Measurements from ENCODE around the gene GPR119.
A peak's percentile ranks its signal among the peaks of the same experiment; 100 is the strongest.
"Not testable (repeated sequence)": the region's sequence is repeated elsewhere in the genome, so short reads cannot be mapped to it uniquely, and the experiment has no call there.

Gene GPR119

GRCh38 chrX:130401415-130402207 is 16.1 kb upstream of the GPR119 start, which contains the start of gene RBMX2:
Gene RBMX2 (plus strand): TSS chrX:130401987. CDS start chrX:130402033, 46 bp downstream.
- peak within 1 kb of the TSS; percentile 75 for H3K27ac ChIP-seq (ENCODE audit: low read depth, low read length)
- peak within 1 kb of the TSS; percentile 98 for H3K4me3 ChIP-seq (ENCODE audit: low read length)
- H3K4me1 ChIP-seq (ENCODE audit: insufficient read depth, low read length), result peaks cover 4% of the 10 kb centered on the region; the same call in 1 of the 2 replicates
- H3K9me3 ChIP-seq (ENCODE audit: insufficient read depth, low read depth, low read length), result no peaks in the 10 kb centered on the region
- peak within 1 kb of the TSS; percentile 88 for H3K9ac ChIP-seq (ENCODE audit: low read depth, low read length)
- peaks cover 13% of the 10 kb centered on the region; the same call in 1 of the 2 replicates for H3K36me3 ChIP-seq (ENCODE audit: insufficient read depth, low read length)
- WGBS, result under 1% methylated on average over 47 of the region's 47 CpGs
- peaks cover 16% of the 10 kb centered on the region; the same call in 1 of the 2 replicates for H3K27me3 ChIP-seq (ENCODE audit: insufficient read depth, low read length)

GRCh38 chrX:130395341-130395740 is 9.9 kb upstream of the GPR119 start:
- H3K4me1 ChIP-seq (ENCODE audit: insufficient read depth, low read length), result no peaks in the 10 kb centered on the region
- 76% methylated on average over 6 of the region's 7 CpGs for WGBS
- H3K36me3 ChIP-seq (ENCODE audit: insufficient read depth, low read length), result no peaks in the 10 kb centered on the region
- no peak overlapping the region for H3K27ac ChIP-seq (ENCODE audit: low read depth, low read length)
- no peaks in the 10 kb centered on the region for H3K9me3 ChIP-seq (ENCODE audit: insufficient read depth, low read depth, low read length)
- no peak overlapping the region for H3K9ac ChIP-seq (ENCODE audit: low read depth, low read length)
- no peak overlapping the region for H3K4me3 ChIP-seq (ENCODE audit: low read length)
- peaks cover 22% of the 10 kb centered on the region; the same call in 1 of the 2 replicates for H3K27me3 ChIP-seq (ENCODE audit: insufficient read depth, low read length)

- Histone ChIP-seq H3K27me3 (ENCODE audit: insufficient read depth, low read length) (peaks cover 12% of the 10 kb centered on the region; the same call in 1 of the 2 replicates), H3K9ac (ENCODE audit: low read depth, low read length) (no peak overlapping the region), H3K4me3 (ENCODE audit: low read length) (no peak overlapping the region), H3K36me3 (ENCODE audit: insufficient read depth, low read length) (no peaks in the 10 kb centered on the region), H3K4me1 (ENCODE audit: insufficient read depth, low read length) (no peaks in the 10 kb centered on the region), H3K9me3 (ENCODE audit: insufficient read depth, low read depth, low read length) (no peaks in the 10 kb centered on the region), H3K27ac (ENCODE audit: low read depth, low read length) (no peak overlapping the region)
- whole genome bisulfite sequencing, result 36% methylated on average over 3 of the region's 5 CpGs
Observed at GRCh38 chrX:130393451-130394074, 8.1 kb upstream of the GPR119 start.

DNA sequence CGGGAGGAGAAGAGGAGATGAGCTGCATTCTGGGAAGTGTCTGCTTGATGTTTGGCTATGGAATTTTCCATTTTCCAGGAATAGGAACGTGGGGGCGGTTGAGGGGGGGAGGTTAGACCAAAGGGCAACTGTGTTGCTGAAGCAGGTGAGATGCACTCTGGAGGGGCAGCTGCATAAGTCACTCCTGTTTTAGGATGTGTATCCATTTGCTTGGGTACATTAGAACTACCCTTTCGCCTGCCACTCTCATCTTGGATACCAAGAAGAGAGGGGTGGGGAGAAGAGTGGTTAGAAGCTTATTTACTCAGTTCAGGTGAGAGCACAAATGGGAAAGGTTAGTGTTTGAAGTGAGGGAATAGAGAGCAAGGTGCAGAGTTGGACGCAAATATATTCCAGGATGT is 934 bp upstream of the GPR119 start:
- H3K9ac ChIP-seq (ENCODE audit: low read depth, low read length), result no peak overlapping the region
- no peaks in the 10 kb centered on the region for H3K27me3 ChIP-seq (ENCODE audit: insufficient read depth, low read length)
- no peak overlapping the region for H3K27ac ChIP-seq (ENCODE audit: low read depth, low read length)
- H3K4me1 ChIP-seq (ENCODE audit: insufficient read depth, low read length), result no peaks in the 10 kb centered on the region
- H3K36me3 ChIP-seq (ENCODE audit: insufficient read depth, low read length), result no peaks in the 10 kb centered on the region
- 89% methylated on average over 5 of the region's 5 CpGs for WGBS
- H3K9me3 ChIP-seq (ENCODE audit: insufficient read depth, low read depth, low read length), result no peaks in the 10 kb centered on the region
- H3K4me3 ChIP-seq (ENCODE audit: low read length), result no peak overlapping the region

DNA sequence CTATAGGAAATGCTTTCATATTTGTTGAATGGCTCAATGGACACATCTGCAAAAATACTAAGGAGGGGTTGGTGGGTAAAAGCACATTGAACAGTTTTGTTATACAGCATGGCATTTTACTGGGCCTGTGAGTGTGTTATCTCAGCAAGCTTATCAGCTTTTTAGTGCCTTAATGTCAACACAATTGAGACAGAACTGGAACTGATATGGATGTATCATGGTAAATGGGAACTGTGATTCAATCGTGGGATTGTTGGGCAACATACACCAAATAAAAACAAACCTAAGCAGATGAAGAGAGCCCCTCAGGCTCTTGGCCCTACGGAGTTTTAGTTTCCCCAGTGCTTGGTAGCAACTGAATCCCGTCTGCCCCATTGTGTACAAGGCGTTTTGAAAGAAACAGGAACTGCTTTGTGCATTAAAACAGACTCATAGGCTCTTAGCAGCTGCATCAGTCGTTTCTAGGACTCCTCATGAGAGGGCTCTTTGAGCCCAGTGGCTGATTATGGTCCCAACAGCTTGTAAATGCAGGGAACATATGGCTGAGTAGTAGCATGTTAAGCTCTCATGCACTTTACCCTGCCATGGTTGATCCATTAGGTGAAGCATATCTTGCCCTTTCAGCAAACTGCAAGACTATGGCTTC is 7.3 kb downstream of the GPR119 start:
- 83% methylated on average over 5 of the region's 5 CpGs for WGBS
- H3K36me3 ChIP-seq (ENCODE audit: insufficient read depth, low read length), result no peaks in the 10 kb centered on the region; the same call in 1 of the 2 replicates
- H3K27ac ChIP-seq (ENCODE audit: low read depth, low read length), result no peak overlapping the region
- no peaks in the 10 kb centered on the region for H3K27me3 ChIP-seq (ENCODE audit: insufficient read depth, low read length)
- H3K4me1 ChIP-seq (ENCODE audit: insufficient read depth, low read length), result no peaks in the 10 kb centered on the region
- no peaks in the 10 kb centered on the region for H3K9me3 ChIP-seq (ENCODE audit: insufficient read depth, low read depth, low read length)
- no peak overlapping the region for H3K4me3 ChIP-seq (ENCODE audit: low read length)
- no peak overlapping the region for H3K9ac ChIP-seq (ENCODE audit: low read depth, low read length)

DNA sequence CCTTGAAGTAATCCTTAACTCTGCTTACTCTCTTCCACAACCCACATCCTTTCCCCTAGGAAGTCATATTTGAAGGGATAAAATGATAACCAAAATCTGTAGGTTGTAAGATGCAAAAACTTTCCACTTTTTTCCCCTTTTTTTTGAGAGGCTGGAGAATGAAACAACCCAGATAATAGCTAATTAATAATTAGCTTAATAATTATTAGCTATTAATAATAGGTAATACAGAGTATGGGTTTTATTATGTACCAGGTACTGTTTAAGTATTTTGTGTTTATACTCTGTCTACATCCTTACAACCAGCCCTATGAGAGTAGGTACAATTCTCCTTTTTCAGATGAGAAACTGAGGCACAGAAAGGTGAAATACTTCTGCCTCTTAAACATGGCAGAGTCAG is 9.4 kb downstream of the GPR119 start:
- Histone ChIP-seq H3K27ac (ENCODE audit: low read depth, low read length) (no peak overlapping the region), H3K4me3 (ENCODE audit: low read length) (no peak overlapping the region), H3K36me3 (ENCODE audit: insufficient read depth, low read length) (no peaks in the 10 kb centered on the region; the same call in 1 of the 2 replicates), H3K9ac (ENCODE audit: low read depth, low read length) (no peak overlapping the region), H3K27me3 (ENCODE audit: insufficient read depth, low read length) (no peaks in the 10 kb centered on the region), H3K9me3 (ENCODE audit: insufficient read depth, low read depth, low read length) (no peaks in the 10 kb centered on the region), H3K4me1 (ENCODE audit: insufficient read depth, low read length) (no peaks in the 10 kb centered on the region)

DNA sequence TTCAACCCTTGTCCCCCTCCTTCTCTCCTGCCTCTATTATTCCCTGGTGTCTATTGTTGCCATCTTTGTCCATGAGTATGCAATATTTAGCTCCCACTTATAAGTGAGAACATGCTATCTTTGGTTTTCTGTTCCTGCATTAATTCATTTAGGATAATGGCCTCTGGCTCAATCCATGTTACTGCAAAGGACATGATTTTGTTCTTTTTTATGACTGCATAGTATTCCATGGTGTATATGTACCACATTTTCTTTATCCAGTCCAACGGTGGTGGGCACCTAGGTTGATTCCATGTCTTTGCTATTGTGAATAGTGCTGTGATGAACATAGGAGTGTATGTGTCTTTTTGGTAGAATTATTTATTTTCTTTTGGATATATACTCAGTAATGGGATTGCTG is 33.4 kb downstream of the GPR119 start:
- H3K9ac ChIP-seq (ENCODE audit: low read depth, low read length); H3K4me1 ChIP-seq (ENCODE audit: insufficient read depth, low read length); H3K9me3 ChIP-seq (ENCODE audit: insufficient read depth, low read depth, low read length); H3K4me3 ChIP-seq (ENCODE audit: low read length); H3K27ac ChIP-seq (ENCODE audit: low read depth, low read length); H3K27me3 ChIP-seq (ENCODE audit: insufficient read depth, low read length): not testable (repeated sequence)
- peaks cover 28% of the 10 kb centered on the region for H3K36me3 ChIP-seq (ENCODE audit: insufficient read depth, low read length)
- WGBS, result 100% methylated on average over 1 of the region's 1 CpG

DNA sequence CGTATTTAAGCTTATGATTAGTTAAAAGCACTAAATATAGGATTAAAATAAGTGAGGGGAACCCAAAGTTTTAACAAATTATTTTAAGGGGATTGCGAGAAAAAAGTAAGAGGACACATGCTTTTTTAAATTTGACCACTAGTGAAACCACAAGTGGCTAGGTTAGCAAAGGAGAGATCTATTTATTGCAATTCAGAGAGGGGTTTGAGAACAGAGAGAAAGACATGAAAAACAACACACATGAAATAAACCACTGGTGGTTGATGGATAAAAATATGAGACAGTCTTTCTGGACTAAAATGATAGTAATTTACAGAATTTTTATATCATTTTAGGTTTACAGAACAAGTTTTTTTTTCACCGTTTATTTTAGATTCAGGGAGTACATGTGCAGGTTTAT is 33.9 kb downstream of the GPR119 start:
- Histone ChIP-seq H3K4me3 (ENCODE audit: low read length) (no peak overlapping the region), H3K27ac (ENCODE audit: low read depth, low read length) (no peak overlapping the region), H3K9me3 (ENCODE audit: insufficient read depth, low read depth, low read length) (no peaks in the 10 kb centered on the region), H3K27me3 (ENCODE audit: insufficient read depth, low read length) (no peaks in the 10 kb centered on the region), H3K36me3 (ENCODE audit: insufficient read depth, low read length) (peaks cover 28% of the 10 kb centered on the region), H3K4me1 (ENCODE audit: insufficient read depth, low read length) (no peaks in the 10 kb centered on the region), H3K9ac (ENCODE audit: low read depth, low read length) (no peak overlapping the region)
- 80% methylated on average over 1 of the region's 3 CpGs for WGBS

- no peak overlapping the region for H3K9ac ChIP-seq (ENCODE audit: low read depth, low read length)
- H3K27me3 ChIP-seq (ENCODE audit: insufficient read depth, low read length), result no peaks in the 10 kb centered on the region
- peaks cover 28% of the 10 kb centered on the region for H3K36me3 ChIP-seq (ENCODE audit: insufficient read depth, low read length)
- H3K4me1 ChIP-seq (ENCODE audit: insufficient read depth, low read length), result peaks cover 11% of the 10 kb centered on the region
- H3K4me3 ChIP-seq (ENCODE audit: low read length), result no peak overlapping the region
- no peak overlapping the region for H3K27ac ChIP-seq (ENCODE audit: low read depth, low read length)
- H3K9me3 ChIP-seq (ENCODE audit: insufficient read depth, low read depth, low read length), result no peaks in the 10 kb centered on the region
- 92% methylated on average over 1 of the region's 1 CpG for WGBS
Observed at GRCh38 chrX:130347321-130347720, 38.2 kb downstream of the GPR119 start.

- Histone ChIP-seq H3K27ac (ENCODE audit: low read depth, low read length) (peak overlapping the region; percentile 62), H3K27me3 (ENCODE audit: insufficient read depth, low read length) (no peaks in the 10 kb centered on the region), H3K4me1 (ENCODE audit: insufficient read depth, low read length) (peaks cover 11% of the 10 kb centered on the region), H3K9me3 (ENCODE audit: insufficient read depth, low read depth, low read length) (no peaks in the 10 kb centered on the region), H3K9ac (ENCODE audit: low read depth, low read length) (no peak overlapping the region; the same call in 1 of the 2 replicates), H3K4me3 (ENCODE audit: low read length) (no peak overlapping the region), H3K36me3 (ENCODE audit: insufficient read depth, low read length) (no peaks in the 10 kb centered on the region)
- WGBS, result 50% methylated on average over 1 of the region's 1 CpG
Observed at GRCh38 chrX:130343411-130343810, 42.1 kb downstream of the GPR119 start.

GRCh38 chrX:130340271-130340670 is 45.2 kb downstream of the GPR119 start:
- WGBS, result 4% methylated on average over 9 of the region's 9 CpGs
- H3K4me3 ChIP-seq (ENCODE audit: low read length), result peak overlapping the region; percentile 70
- peak overlapping the region; percentile 79; the same call in 1 of the 2 replicates for H3K9ac ChIP-seq (ENCODE audit: low read depth, low read length)
- H3K9me3 ChIP-seq (ENCODE audit: insufficient read depth, low read depth, low read length), result no peaks in the 10 kb centered on the region
- H3K4me1 ChIP-seq (ENCODE audit: insufficient read depth, low read length), result peaks cover 11% of the 10 kb centered on the region
- no peaks in the 10 kb centered on the region for H3K27me3 ChIP-seq (ENCODE audit: insufficient read depth, low read length)
- no peak overlapping the region for H3K27ac ChIP-seq (ENCODE audit: low read depth, low read length)
- H3K36me3 ChIP-seq (ENCODE audit: insufficient read depth, low read length), result no peaks in the 10 kb centered on the region

All from HUES64 (cell line).